DMS 273 (cell line): Measurements from ENCODE around the gene PARD3B.
A peak's percentile ranks its signal among the peaks of the same experiment; 100 is the strongest.

ENCODE experiments used
- DNase-seq: peaks from one replicate; lab custom pipeline; 2025; ENCODE audit not compliant: unreplicated experiment; lab: John Stamatoyannopoulos, UW

PARD3B gene

DNA sequence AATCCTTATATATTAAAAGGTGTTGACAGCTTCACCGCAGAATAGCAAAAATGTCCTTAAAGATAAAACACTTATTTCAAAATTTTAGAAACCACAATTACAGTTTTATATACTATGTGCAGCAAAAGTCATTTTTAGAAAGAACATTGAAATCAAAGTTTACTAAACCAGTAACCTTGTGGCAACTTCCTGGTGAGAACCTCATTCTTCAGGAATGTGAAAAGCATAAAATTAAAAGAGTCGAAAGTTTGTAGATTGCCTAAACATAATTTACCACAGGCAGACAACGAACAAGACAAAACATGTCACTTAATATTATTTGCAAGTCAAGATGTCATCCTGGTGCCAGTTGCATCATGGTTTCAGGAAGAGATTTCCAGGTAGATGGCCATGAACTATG, 1028.7 kb downstream of the PARD3B start:
- DNase-seq: no peak

GRCh38 chr2:205579335-205579734, 1034.1 kb downstream of the PARD3B start:
- DNase-seq: no peak

DNA sequence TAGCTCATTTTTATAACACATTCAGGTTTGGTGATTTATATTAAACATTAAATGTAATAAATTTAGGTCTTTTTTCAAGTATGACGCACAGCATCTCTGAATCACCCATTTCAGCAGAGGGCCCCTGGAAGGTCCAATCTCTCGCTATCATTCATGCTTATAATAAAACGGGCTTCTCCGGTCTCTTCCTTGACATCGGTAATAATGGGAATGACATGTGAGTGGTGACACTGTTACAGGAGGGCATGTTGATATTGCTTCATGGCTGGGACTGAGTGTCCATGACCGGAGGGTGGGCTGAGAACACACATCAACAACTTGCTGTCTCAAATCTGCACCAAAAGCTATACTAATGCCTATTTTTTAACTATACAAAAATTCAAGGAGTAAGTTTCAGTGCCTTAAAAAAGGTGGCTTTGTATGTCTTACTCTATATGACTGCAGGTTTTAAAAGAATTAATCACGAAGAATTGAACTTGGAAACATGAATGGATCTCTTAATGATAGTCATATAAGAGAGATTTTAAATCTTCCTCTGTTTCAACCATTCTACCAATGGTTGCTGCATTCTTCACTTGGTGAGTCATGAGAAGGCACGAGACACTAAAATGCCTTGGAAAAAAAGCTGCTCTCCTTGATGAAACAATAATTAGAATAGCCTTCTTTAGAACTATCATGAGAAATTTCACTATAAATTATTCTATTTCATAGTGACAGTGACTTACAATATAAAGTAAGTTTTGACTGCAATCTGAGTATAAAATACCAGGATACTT, 1035.1 kb downstream of the PARD3B start:
- no peak for DNase-seq

- no peak for DNase-seq
These were observed 1037.1 kb downstream of the PARD3B start for GRCh38 chr2:205582366-205582765.

DNA sequence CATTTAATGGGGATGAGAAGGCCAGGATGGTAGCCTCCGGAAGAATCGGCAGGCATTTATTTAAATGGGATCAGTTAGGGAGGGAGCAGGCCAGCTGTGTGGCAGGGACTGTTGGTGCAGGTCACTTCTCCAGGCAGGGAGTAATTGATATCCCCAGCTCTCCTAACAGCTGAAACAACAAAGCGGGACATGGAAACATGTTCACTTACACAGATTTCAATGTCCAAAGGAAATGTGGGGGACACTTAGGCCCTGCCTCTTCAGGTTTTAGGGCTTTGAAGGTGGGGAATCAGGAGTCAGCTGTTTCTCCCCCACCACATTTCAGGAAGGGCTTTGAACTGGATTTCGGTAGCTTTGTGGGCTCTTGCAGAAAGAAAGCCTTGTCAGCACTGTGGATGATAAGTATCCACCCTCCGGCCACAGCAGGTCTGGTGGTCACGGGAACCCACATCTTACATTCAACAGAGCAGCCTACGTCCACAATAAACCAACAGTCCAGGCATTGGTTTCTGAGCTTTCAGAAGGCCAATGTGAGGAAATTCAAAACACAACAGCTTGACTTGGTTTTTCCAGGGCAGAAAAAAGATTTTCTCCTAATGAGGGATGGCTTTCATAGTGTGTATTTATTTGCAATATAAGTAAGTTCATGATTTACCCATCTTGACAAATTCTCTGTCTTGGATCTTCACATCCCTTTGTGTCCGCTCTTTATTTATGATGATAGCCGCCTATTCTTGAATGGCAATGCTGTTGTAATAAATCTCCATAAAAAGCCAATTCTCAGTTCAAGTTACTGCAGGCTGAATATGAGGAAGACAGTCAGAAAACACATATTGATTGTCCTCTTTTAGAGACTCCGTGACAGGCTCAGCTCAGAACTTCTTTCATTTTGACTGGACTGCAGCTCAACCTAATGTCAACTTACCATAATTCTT, 1040.4 kb downstream of the PARD3B start:
- DNase-seq: no peak

DNA sequence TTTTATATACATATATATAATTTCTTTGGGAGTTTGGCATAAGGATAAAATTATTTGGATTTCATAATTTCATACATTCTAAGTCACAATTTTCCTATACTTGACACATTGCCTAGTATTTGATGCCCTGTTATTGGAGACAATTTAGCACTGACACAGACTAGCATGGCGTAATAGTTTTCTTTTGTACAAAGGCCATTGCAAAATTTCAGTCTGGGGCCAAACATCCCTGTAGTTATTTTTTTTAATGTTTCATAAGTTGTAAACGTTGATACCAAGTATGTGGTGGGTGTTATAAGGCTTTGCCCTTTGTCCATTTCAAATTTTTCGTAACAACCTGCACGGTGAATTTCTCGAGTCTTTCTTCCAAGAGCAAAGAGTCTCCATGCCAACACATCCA, 1041.4 kb downstream of the PARD3B start:
- no peak for DNase-seq

DNA sequence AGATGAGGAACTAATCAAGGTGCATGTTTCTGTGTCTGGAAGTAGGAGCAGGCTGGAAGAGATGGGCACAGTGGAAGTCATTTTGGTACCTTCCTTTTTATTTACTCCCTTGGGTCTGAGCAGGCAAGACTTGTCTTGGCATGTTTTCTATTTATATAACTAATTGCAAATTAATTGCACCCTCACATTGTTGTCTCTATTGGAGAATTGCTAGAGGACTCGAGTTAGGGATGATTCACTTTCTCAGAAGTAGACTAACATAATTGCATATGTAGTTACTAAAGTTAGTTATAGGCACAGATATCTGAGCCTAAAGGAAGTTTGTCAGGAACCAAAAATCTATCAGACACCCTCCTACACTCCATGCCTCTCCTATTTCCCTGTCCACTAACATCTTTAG, 1044.2 kb downstream of the PARD3B start:
- no peak for DNase-seq

GRCh38 chr2:205590759-205591158, 1045.5 kb downstream of the PARD3B start:
- peak; percentile 11 for DNase-seq

- DNase-seq: no peak
These were observed 1048.6 kb downstream of the PARD3B start for GRCh38 chr2:205593891-205594290.

GRCh38 chr2:205596581-205596980, 1051.3 kb downstream of the PARD3B start:
- no peak for DNase-seq

DNA sequence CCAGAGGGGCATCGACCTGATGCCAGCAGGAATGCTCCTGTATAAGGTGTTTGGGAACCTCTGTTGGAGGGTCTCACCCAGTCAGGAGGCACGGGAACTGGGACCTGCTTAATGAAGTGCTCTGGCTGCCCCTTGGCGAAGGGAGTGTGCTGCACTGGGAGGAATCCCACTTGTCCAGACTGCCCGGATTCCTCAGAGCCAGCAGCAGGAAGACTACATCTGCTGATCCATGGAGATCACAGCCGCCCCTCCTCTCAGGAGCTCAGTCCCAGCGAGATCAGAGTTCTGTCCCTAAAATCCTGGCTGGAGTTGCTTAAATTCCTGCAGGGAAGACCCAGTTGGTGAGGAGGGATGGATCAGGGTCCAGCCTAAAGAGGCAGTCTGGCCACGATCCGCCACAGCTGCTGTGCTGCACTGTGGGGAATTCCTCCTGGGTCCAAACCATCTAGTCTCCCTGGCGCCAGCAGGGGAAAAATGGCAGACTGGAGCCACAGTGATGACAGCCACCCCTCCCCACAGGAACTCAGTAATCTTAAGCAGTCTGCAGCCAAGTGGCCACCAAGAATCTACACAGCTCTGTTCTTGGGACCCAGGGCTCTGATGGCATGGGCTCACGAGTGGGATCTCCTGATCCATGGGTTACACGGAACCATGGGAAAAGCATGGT, 1060.5 kb downstream of the PARD3B start:
- DNase-seq: no peak

GRCh38 chr2:205607146-205607545, 1061.9 kb downstream of the PARD3B start:
- no peak for DNase-seq

- DNase-seq: no peak
These were observed 1063.8 kb downstream of the PARD3B start for GRCh38 chr2:205609113-205609512.

DNA sequence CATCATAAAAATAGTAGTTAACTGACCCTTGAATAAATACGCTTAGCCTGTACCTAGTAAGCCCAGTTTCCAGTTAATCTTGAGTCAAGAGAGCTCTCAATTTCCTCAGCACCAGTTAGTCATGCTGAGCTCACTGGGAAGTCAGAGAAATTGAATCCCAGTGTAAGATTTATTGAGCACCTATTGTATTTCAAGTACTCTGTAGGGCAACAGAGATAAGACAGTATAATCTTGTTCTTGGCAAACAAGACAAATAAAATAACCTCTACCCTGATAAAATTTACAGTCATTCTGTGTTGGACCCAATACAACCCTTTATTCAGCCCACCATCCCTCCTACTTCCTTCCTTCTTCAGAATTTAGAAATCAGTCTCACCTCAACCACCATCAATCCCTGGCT, 1065.2 kb downstream of the PARD3B start:
- DNase-seq: no peak

- DNase-seq: no peak
These were observed 1067.4 kb downstream of the PARD3B start for GRCh38 chr2:205612636-205613035.

DNA sequence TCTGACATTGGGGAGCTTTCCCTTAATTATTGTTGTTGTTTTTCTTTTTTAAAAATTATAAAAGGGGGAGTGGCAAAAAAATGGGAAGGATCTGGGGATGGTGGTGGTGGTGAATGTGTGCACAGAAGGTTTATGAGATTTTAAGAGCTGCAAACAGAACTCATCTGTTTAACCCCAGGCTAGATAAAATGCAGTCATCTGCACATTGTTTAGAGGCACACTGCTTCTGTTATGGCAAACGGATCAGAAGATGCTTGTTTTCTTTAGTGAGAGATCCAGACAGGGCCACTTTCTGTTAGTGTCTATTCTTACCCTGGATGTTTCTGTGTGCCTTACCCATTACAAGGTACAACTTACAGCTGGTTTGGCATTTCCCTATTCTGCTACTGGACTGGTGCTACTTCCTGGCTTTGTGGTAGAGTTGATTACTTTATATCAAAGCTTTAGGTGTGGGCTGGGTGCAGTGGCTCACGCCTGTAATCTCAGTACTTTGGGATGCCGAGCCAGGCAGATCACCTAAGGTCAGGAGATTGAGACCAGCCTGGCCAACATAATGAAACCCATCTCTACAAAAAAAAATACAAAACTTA, 1068.8 kb downstream of the PARD3B start:
- no peak for DNase-seq

GRCh38 chr2:205614965-205615364, 1069.7 kb downstream of the PARD3B start:
- no peak for DNase-seq

DNA sequence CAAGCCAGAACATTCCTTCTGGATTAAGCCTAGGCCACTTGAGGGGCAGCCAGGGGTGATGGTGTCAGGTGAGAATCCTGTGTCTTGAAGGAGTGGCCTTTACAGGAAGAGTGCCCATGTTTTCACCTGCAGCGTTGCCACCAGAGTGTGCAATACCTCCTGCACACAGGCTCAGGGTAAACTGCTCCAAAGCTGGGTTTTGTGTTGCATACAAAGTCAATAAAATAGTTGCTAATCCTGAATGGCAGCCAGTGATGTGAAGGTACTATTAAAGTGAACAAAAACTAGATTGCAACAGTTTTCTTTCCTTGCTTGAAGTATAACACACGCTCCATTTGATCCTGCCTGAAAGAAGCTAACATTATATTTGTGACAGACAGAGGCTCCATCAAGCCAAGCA, 1072.6 kb downstream of the PARD3B start:
- DNase-seq: no peak

- DNase-seq: no peak
These were observed 1074.3 kb downstream of the PARD3B start for GRCh38 chr2:205619600-205619999.

DNA sequence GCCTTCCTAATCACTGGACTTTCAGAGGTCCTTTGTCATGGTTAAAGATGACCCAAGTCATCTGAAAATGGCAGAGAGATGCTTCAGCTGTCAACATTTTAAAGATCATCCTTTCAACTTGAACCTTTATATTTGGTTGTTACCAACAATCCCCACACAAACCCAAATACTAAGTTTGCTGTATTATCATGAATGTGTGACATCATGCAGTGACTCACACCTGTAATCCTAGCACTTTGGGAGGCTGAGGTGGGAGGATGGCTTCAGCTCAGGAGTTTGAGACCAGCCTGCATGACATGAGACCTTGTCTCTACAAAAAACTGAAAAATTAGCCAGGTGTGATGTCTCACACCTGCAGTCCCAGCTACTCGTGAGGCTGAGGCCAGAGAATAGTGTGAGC, 1081.8 kb downstream of the PARD3B start:
- DNase-seq: no peak

- no peak for DNase-seq
These were observed 1083.1 kb downstream of the PARD3B start for GRCh38 chr2:205628422-205628821.
